H1 (cell line): Measurements from ENCODE around the gene ITPK1. TPM values are rescaled to one million over a fixed set of nuclear protein-coding genes. Genes with fewer than 3 reads are reported as not detected.

Experiments
- CTCF ChIA-PET: fragments of 300-600 bp; sonication (Branson Sonifier 250); formaldehyde crosslinking; loops from one replicate; lab custom pipeline; 2021; ENCODE audit not compliant: partially characterized antibody; lab: Charles Lee
- POLR2A ChIA-PET: fragments of 300-600 bp; sonication (Branson Sonifier 250); formaldehyde crosslinking; loops from one replicate; lab custom pipeline; 2021; ENCODE audit warnings: inconsistent platforms; ENCODE audit not compliant: partially characterized antibody; lab: Charles Lee
- DNase-seq, 2 experiments: peaks; one replicate each; pipeline versions ENCODE4 v3.0.0 to v3.0.0-alpha.2; 2010 to 2022; ENCODE audit warnings: low spot score in 2 of 2, low read depth in 1 of 2, mixed read lengths in 1 of 2
- FAIRE-seq: peaks from 2 replicates; lab custom pipeline; 2011; peaks lifted over from hg19 to GRCh38; lab: Jason Lieb, UNC
- H2AFZ ChIP-seq: 2 replicates; pipeline ENCODE4 v1.8.1; 2012; ENCODE audit warnings: low read length, inconsistent platforms
- H2AK5ac ChIP-seq: 2 replicates; pipeline ENCODE4 v1.6.1; 2013; ENCODE audit warnings: low read depth, low read length
- H2BK120ac ChIP-seq: replicated peaks from 2 replicates; pipeline ENCODE3; 2013; ENCODE audit warnings: low read depth, low read length, inconsistent platforms
- H2BK12ac ChIP-seq: 2 replicates; pipeline ENCODE4 v1.6.1; 2013; ENCODE audit warnings: low read depth, low read length
- H2BK15ac ChIP-seq: 2 replicates; pipeline ENCODE4 v1.6.1; 2013; ENCODE audit warnings: low read length
- H2BK20ac ChIP-seq: 2 replicates; pipeline ENCODE4 v1.6.1; 2013; ENCODE audit warnings: low read length
- H2BK5ac ChIP-seq: 2 replicates; pipeline ENCODE4 v1.6.1; 2013; ENCODE audit warnings: low read depth, low read length
- H3K14ac ChIP-seq: 2 replicates; pipeline ENCODE4 v1.6.1; 2013; ENCODE audit warnings: inconsistent platforms; ENCODE audit not compliant: insufficient read length
- H3K18ac ChIP-seq: 2 replicates; pipeline ENCODE4 v1.6.1; 2013; ENCODE audit warnings: low read length; ENCODE audit errors: extremely low read depth
- H3K23ac ChIP-seq: 2 replicates; pipeline ENCODE4 v1.6.1; 2013; ENCODE audit warnings: inconsistent platforms; ENCODE audit not compliant: insufficient read length
- H3K23me2 ChIP-seq: 2 replicates; pipeline ENCODE4 v1.6.1; 2013; ENCODE audit warnings: low read depth, low read length
- H3K27ac ChIP-seq: 2 replicates; pipeline ENCODE4 v1.6.1; 2011; ENCODE audit warnings: low read depth, low read length, inconsistent platforms
- H3K27me3 ChIP-seq, 4 experiments: replicated peaks in 1 of 4; 1 replicate in 1 of 4; 2 replicates in 3 of 4; pipeline versions ENCODE4 v1.6.1 to v1.8.1; 2011 to 2013; ENCODE audit warnings: low read length in 3 of 4, mild to moderate bottlenecking in 3 of 4, inconsistent platforms in 2 of 4, mixed read lengths in 2 of 4, moderate library complexity in 1 of 4; ENCODE audit not compliant: control insufficient read depth in 3 of 4, insufficient read depth in 3 of 4; ENCODE audit errors: extremely low read depth in 1 of 4
- H3K36me3 ChIP-seq, 4 experiments: 2 replicates each; pipeline versions ENCODE4 v1.6.1 to v1.8.1; 2011 to 2013; ENCODE audit warnings: mild to moderate bottlenecking in 4 of 4, low read length in 3 of 4, moderate library complexity in 2 of 4, control low read depth in 1 of 4, inconsistent platforms in 1 of 4; ENCODE audit not compliant: insufficient read depth in 4 of 4, control insufficient read depth in 2 of 4
- H3K4ac ChIP-seq: replicated peaks from 2 replicates; pipeline ENCODE3; 2013; ENCODE audit warnings: low read length, low read depth, mixed read lengths, inconsistent platforms; ENCODE audit not compliant: insufficient read length
- H3K4me1 ChIP-seq, 4 experiments: replicated peaks in 1 of 4; 1 replicate in 1 of 4; 2 replicates in 3 of 4; pipeline versions ENCODE4 v1.6.1 to v1.8.1; 2011 to 2013; ENCODE audit warnings: low read length in 3 of 4, inconsistent platforms in 2 of 4, mixed read lengths in 1 of 4; ENCODE audit not compliant: insufficient read depth in 4 of 4, control insufficient read depth in 3 of 4
- H3K4me2 ChIP-seq, 2 experiments: 2 replicates each; pipeline versions ENCODE4 v1.6.1 to v1.8.1; 2011 to 2013; ENCODE audit warnings: low read depth in 2 of 2, low read length in 2 of 2, control low read depth in 1 of 2, inconsistent platforms in 1 of 2, mild to moderate bottlenecking in 1 of 2; ENCODE audit not compliant: insufficient read depth in 1 of 2
- H3K4me3 ChIP-seq, 4 experiments: fragments of 200-600, 300-600 bp in 1 of 4; sonication (generic), shearing (Covaris generic), sonication (Bioruptor Twin) in 1 of 4; 2 replicates each; pipeline versions ENCODE4 v1.5.1 to v1.8.1; 2011 to 2016; ENCODE audit warnings: low read length in 4 of 4, low read depth in 3 of 4, control low read depth in 2 of 4, inconsistent platforms in 2 of 4, mild to moderate bottlenecking in 2 of 4, mixed read lengths in 1 of 4, moderate library complexity in 1 of 4; ENCODE audit not compliant: insufficient read depth in 2 of 4; ENCODE audit errors: extremely low read depth in 1 of 4
- H3K56ac ChIP-seq: replicated peaks from 2 replicates; pipeline ENCODE3; 2013; ENCODE audit warnings: low read depth, mild to moderate bottlenecking, mixed read lengths, low read length, inconsistent platforms; ENCODE audit not compliant: insufficient read length
- H3K79me1 ChIP-seq: 2 replicates; pipeline ENCODE4 v1.6.1; 2013; ENCODE audit warnings: low read depth, low read length, control low read depth
- H3K79me2 ChIP-seq, 2 experiments: 2 replicates each; pipeline versions ENCODE4 v1.6.1 to v1.8.1; 2012 to 2013; ENCODE audit warnings: low read length in 2 of 2, mild to moderate bottlenecking in 2 of 2, inconsistent platforms in 1 of 2; ENCODE audit not compliant: insufficient read depth in 2 of 2, control insufficient read depth in 1 of 2
- H3K9ac ChIP-seq, 4 experiments: replicated peaks in 1 of 4; 1 replicate in 1 of 4; 2 replicates in 3 of 4; pipeline versions ENCODE4 v1.6.1 to v1.8.1; 2011 to 2013; ENCODE audit warnings: low read depth in 3 of 4, low read length in 3 of 4, control low read depth in 2 of 4, mild to moderate bottlenecking in 2 of 4, moderate library complexity in 2 of 4, inconsistent platforms in 1 of 4; ENCODE audit errors: extremely low read depth in 1 of 4
- H3K9me3 ChIP-seq, 2 experiments: 2 replicates each; pipeline versions ENCODE4 v1.6.1 to v1.8.1; 2012 to 2013; ENCODE audit warnings: mild to moderate bottlenecking in 2 of 2, moderate library complexity in 2 of 2, control low read depth in 1 of 2, inconsistent platforms in 1 of 2, low read depth in 1 of 2, low read length in 1 of 2, mixed read lengths in 1 of 2; ENCODE audit not compliant: insufficient read depth in 2 of 2
- H4K20me1 ChIP-seq, 2 experiments: replicated peaks in 1 of 2; 2 replicates each; pipeline versions ENCODE3 to v1.8.1; 2011 to 2013; ENCODE audit warnings: inconsistent platforms in 2 of 2, low read length in 2 of 2, mild to moderate bottlenecking in 1 of 2; ENCODE audit not compliant: insufficient read depth in 2 of 2, control insufficient read depth in 1 of 2
- H4K5ac ChIP-seq: 2 replicates; pipeline ENCODE4 v1.6.1; 2013; ENCODE audit warnings: low read length, low read depth, mixed read lengths, inconsistent platforms; ENCODE audit not compliant: insufficient read length
- H4K8ac ChIP-seq: 2 replicates; pipeline ENCODE4 v1.8.0; 2013; ENCODE audit warnings: mild to moderate bottlenecking, moderate library complexity, low read length, inconsistent platforms; ENCODE audit not compliant: insufficient read depth; ENCODE audit errors: extremely low read depth
- H4K91ac ChIP-seq: replicated peaks from 2 replicates; pipeline ENCODE3; 2013; ENCODE audit warnings: low read length, mixed read lengths, inconsistent platforms; ENCODE audit not compliant: insufficient read length
- BRCA1 ChIP-seq: IDR thresholded peaks from 2 replicates; pipeline ENCODE4 v1.6.1; 2012; ENCODE audit warnings: low read depth, low read length, improper control_type of control experiment
- CBX5 ChIP-seq: fragments of 300-800, 300-1000 bp; sonication (generic); IDR thresholded peaks from 2 replicates; pipeline ENCODE4 v1.7.1; 2016; ENCODE audit warnings: antibody characterized with exemption, low read length, low read depth
- EGR1 ChIP-seq: IDR thresholded peaks from 2 replicates; pipeline ENCODE4 v1.6.1; 2011; ENCODE audit warnings: low read depth, low read length, borderline replicate concordance
- FOSL1 ChIP-seq: IDR thresholded peaks from 2 replicates; pipeline ENCODE4 v1.6.1; 2011; ENCODE audit warnings: mild to moderate bottlenecking, low read depth, low read length, moderate library complexity; ENCODE audit not compliant: insufficient read depth
- KDM4A ChIP-seq: IDR thresholded peaks from one replicate; pipeline ENCODE4 v1.7.1; 2012; ENCODE audit warnings: low read depth, mild to moderate bottlenecking, moderate library complexity, low read length, inconsistent platforms; ENCODE audit not compliant: severe bottlenecking
- NANOG ChIP-seq: IDR thresholded peaks from 2 replicates; pipeline ENCODE4 v1.6.1; 2011; ENCODE audit warnings: low read length, low read depth, mild to moderate bottlenecking, inconsistent platforms; ENCODE audit not compliant: insufficient read depth, poor library complexity, severe bottlenecking
- SAP30 ChIP-seq: fragments of 300-600 bp; sonication (generic); IDR thresholded peaks from 2 replicates; pipeline ENCODE4 v1.7.1; 2012; ENCODE audit warnings: low read length, moderate library complexity, mild to moderate bottlenecking, inconsistent platforms; ENCODE audit not compliant: insufficient read depth, insufficient replicate concordance
- SIRT6 ChIP-seq: IDR thresholded peaks from one replicate; pipeline ENCODE4 v1.7.1; 2012; ENCODE audit warnings: low read length, inconsistent platforms
- SRF ChIP-seq: IDR thresholded peaks from 2 replicates; pipeline ENCODE4 v1.6.1; 2011; ENCODE audit warnings: mild to moderate bottlenecking, low read depth, low read length, moderate library complexity
- TAF1 ChIP-seq: IDR thresholded peaks from 2 replicates; pipeline ENCODE4 v1.6.1; 2011; ENCODE audit warnings: mild to moderate bottlenecking, low read depth, low read length
- TAF7 ChIP-seq: optimal IDR thresholded peaks from 2 replicates; pipeline ENCODE3; 2011; ENCODE audit warnings: low read depth, mild to moderate bottlenecking, inconsistent platforms, low read length, moderate library complexity, borderline replicate concordance
- TBP ChIP-seq: IDR thresholded peaks from 2 replicates; pipeline ENCODE4 v1.6.1; 2011; ENCODE audit warnings: low read depth, low read length, improper control_type of control experiment
- TCF12 ChIP-seq: IDR thresholded peaks from 2 replicates; pipeline ENCODE4 v1.6.1; 2011; ENCODE audit warnings: low read depth, mild to moderate bottlenecking, low read length
- WGBS, 2 experiments: shearing (Covaris generic) in 1 of 2; methylation state at CpG; one replicate each; pipeline versions ENCODE4 v1.1.6 to v1.1.7; 2013 to 2015; ENCODE audit warnings: low lambda C conversion rate in 2 of 2, mixed read lengths in 2 of 2, inconsistent platforms in 1 of 2, low coverage in 1 of 2, missing lambda C conversion rate in 1 of 2; ENCODE audit not compliant: insufficient replicate concordance in 2 of 2, insufficient coverage in 1 of 2, insufficient read length in 1 of 2; ENCODE audit errors: extremely low coverage in 1 of 2, missing lambda C conversion rate in 1 of 2; 5-methylcytosine and 5-hydroxymethylcytosine counted together
- polyA plus RNA-seq, 7 experiments: library from polyadenylated mRNA; depleted of rRNA in 3 of 7; stranded (reverse) in 5 of 7; unstranded in 2 of 7; fragments of >200 nt in 5 of 7; fragments of 200-250 nt in 2 of 7; gene quantifications; 1 replicate in 5 of 7; 2 replicates in 1 of 7; 4 replicates in 1 of 7; pipeline versions ENCODE4 v1.2.1 to v1.2.3, GENCODE V29; 2011 to 2013; ENCODE audit warnings: missing spikeins in 2 of 7, mixed read lengths in 2 of 7
- total RNA-seq: library from RNA; stranded (reverse); fragmentation: NEBNext Ultra II Directional; extraction: Animal tissue kit (Norgen Biotek cat#: 25700); gene quantifications from 2 replicates; pipeline ENCODE4 v1.2.1, GENCODE V29; 2021

The ITPK1 gene
- total and polyA plus RNA-seq, 2 of the 8 experiments (the other 6 are each of a cell fraction or from before 2014, with no cell fraction given) = 108 to 143 TPM

DNA sequence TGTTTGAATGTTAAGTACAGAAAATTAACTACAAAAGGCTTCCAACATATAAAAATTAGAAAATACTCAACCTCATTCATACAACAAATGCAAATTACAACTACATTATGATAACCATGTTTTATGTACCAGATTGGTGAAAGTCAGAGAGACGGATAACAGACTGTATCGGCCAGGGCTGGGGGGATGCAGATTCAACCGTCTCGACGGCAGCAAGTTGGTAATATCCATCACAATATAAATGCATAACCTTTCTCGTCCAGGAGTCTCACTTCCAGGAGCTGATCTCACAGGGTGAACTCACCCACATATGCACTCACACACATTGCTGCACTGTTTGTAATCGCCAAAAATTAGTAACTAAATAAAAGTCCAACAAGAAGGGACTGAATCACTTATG, 89.4 kb downstream of the ITPK1 start:
- H3K14ac ChIP-seq = no peak overlapping the region
- H3K18ac ChIP-seq = no peak overlapping the region
- ChIA-PET POLR2A (interaction anchor here (1.9 kb wide), 1 partner anchor 11 kb away, joined by 4 read pairs; no protein-coding TSS in a partner anchor), CTCF (interaction anchor here (0.6 to 1.2 kb wide), 3 partner anchors 21 to 1039 kb away, joined by 3 read pairs; no protein-coding TSS in a partner anchor)
- H2AK5ac ChIP-seq = no peak overlapping the region
- H3K23me2 ChIP-seq = no peaks in the 10 kb centered on the region
- H3K4me3 ChIP-seq = no peak overlapping the region
- no peak overlapping the region for H3K56ac ChIP-seq
- H3K23ac ChIP-seq = no peak overlapping the region
- H4K91ac ChIP-seq = no peak overlapping the region
- H3K4me1 ChIP-seq = peaks cover 3 to 16% (median 8%) of the 10 kb centered on the region in 4 experiments
- FAIRE-seq = no peak
- no peak overlapping the region for H4K5ac ChIP-seq
- DNase-seq = no peak
- H3K36me3 ChIP-seq = no peaks in the 10 kb centered on the region
- no peak overlapping the region for H3K4me2 ChIP-seq
- no peaks in the 10 kb centered on the region for H3K27me3 ChIP-seq
- no peaks in the 10 kb centered on the region for H3K9me3 ChIP-seq
- H2BK5ac ChIP-seq = no peak overlapping the region
- H3K4ac ChIP-seq = no peak overlapping the region
- no peak overlapping the region for H3K27ac ChIP-seq
- H2BK15ac ChIP-seq = no peak overlapping the region
- 86% methylated on average over 7 of the region's 7 CpGs; no CpG with 5 or more reads in 1 of the 2 experiments for WGBS, 2 experiments
- no peak overlapping the region for H3K9ac ChIP-seq
- no peak overlapping the region for H2AFZ ChIP-seq
- no peak overlapping the region for H2BK12ac ChIP-seq
- H3K79me1 ChIP-seq = peaks cover 28% of the 10 kb centered on the region; the same call in 1 of the 2 replicates
- H4K20me1 ChIP-seq = peaks cover 17 to 18% of the 10 kb centered on the region in 2 experiments
- H4K8ac ChIP-seq = no peak overlapping the region
- H2BK120ac ChIP-seq = no peak overlapping the region
- H3K79me2 ChIP-seq = peaks cover 0 to 82% of the 10 kb centered on the region in 2 experiments; a peak in 2 of 4 replicates
- H2BK20ac ChIP-seq = no peak overlapping the region
- no peak for TF ChIP-seq FOSL1
- no peak for TF ChIP-seq SRF
- TF ChIP-seq TAF7 = no peak
- no peak for TF ChIP-seq KDM4A
- no peak for TF ChIP-seq NANOG
- no peak for TF ChIP-seq TAF1
- TF ChIP-seq TBP = no peak
- no peak for TF ChIP-seq TCF12
- TF ChIP-seq SAP30 = no peak
- TF ChIP-seq SIRT6 = no peak
- TF ChIP-seq BRCA1 = no peak
- TF ChIP-seq CBX5 = no peak
- TF ChIP-seq EGR1 = no peak
